Measurements from ENCODE around the gene PHLDA2.

PHLDA2 gene

GRCh38 chr11:2928605-2929530 lies at the start of gene PHLDA2:
Gene PHLDA2, minus strand, starts transcription at chr11:2929420. Its CDS starts 56 bp downstream, at chr11:2929364.
- no peak for DNase-seq (ENCODE audit: low read depth)

- no peak for DNase-seq (ENCODE audit: low read depth)
Measured at GRCh38 chr11:2977113-2977512, 47.9 kb upstream of the PHLDA2 start.

GRCh38 chr11:2976294-2977063 lies 47.3 kb upstream of the PHLDA2 start:
- DNase-seq (ENCODE audit: low read depth) = no peak

GRCh38 chr11:2975594-2975993 lies 46.4 kb upstream of the PHLDA2 start:
- no peak for DNase-seq (ENCODE audit: low read depth)

GRCh38 chr11:2974272-2974671 lies 45.1 kb upstream of the PHLDA2 start:
- no peak for DNase-seq (ENCODE audit: low read depth)

- no peak for DNase-seq (ENCODE audit: low read depth)
Measured at GRCh38 chr11:2968341-2968900, 39.2 kb upstream of the PHLDA2 start.

- DNase-seq (ENCODE audit: low read depth) = no peak
Measured at GRCh38 chr11:2964782-2965181, 35.6 kb upstream of the PHLDA2 start.

- no peak for DNase-seq (ENCODE audit: low read depth)
Measured at GRCh38 chr11:2963761-2964160, 34.5 kb upstream of the PHLDA2 start.

GRCh38 chr11:2963112-2963754 lies 34.0 kb upstream of the PHLDA2 start:
- DNase-seq (ENCODE audit: low read depth) = no peak

- no peak for DNase-seq (ENCODE audit: low read depth)
Measured at GRCh38 chr11:2961080-2961479, 31.9 kb upstream of the PHLDA2 start.

GRCh38 chr11:2960139-2960538 lies 30.9 kb upstream of the PHLDA2 start:
- DNase-seq (ENCODE audit: low read depth) = no peak

- no peak for DNase-seq (ENCODE audit: low read depth)
Measured at GRCh38 chr11:2958251-2958650, 29.0 kb upstream of the PHLDA2 start.

GRCh38 chr11:2955906-2956476 lies 26.8 kb upstream of the PHLDA2 start:
- DNase-seq (ENCODE audit: low read depth) = no peak

- no peak for DNase-seq (ENCODE audit: low read depth)
Measured at GRCh38 chr11:2954263-2954662, 25.0 kb upstream of the PHLDA2 start.

- no peak for DNase-seq (ENCODE audit: low read depth)
Measured at GRCh38 chr11:2952290-2952689, 23.1 kb upstream of the PHLDA2 start.

- no peak for DNase-seq (ENCODE audit: low read depth)
Measured at GRCh38 chr11:2951231-2952110, 22.3 kb upstream of the PHLDA2 start.

GRCh38 chr11:2950825-2951224 lies 21.6 kb upstream of the PHLDA2 start:
- DNase-seq (ENCODE audit: low read depth) = no peak

- DNase-seq (ENCODE audit: low read depth) = no peak
Measured at GRCh38 chr11:2949920-2950319, 20.7 kb upstream of the PHLDA2 start.

- no peak for DNase-seq (ENCODE audit: low read depth)
Measured at GRCh38 chr11:2947744-2948143, 18.5 kb upstream of the PHLDA2 start.

- no peak for DNase-seq (ENCODE audit: low read depth)
Measured at GRCh38 chr11:2945757-2946287, 16.6 kb upstream of the PHLDA2 start.

Measured in stimulated activated CD8-positive, alpha-beta memory T cell treated with anti-CD3 and anti-CD28 coated beads, Interleukin-12 subunit alpha, Interleukin-12 subunit beta, amount 100 ng/mL, for 4 hours (primary cell).